ENCODE data around the gene COL12A1.

DNA sequence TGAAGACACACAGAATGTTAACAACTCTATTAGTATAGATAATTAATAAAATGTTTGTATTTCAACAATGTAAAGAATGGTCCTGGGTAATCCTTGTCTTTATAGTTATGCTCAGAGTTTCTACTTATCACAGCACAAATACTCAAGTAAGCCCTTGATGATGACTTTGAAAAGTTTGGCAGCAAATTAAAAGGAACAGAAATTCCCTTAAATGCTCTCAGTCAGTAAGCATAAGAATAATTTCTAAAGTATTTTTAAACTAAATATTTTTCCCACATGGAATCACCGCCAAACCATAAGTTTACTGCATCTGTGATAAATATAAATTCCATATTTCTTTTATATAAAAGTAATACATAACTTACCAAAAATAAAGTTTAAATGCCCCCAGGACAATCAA, 96.1 kb downstream of the COL12A1 start:
- TF ChIP-seq, protein P1, sequence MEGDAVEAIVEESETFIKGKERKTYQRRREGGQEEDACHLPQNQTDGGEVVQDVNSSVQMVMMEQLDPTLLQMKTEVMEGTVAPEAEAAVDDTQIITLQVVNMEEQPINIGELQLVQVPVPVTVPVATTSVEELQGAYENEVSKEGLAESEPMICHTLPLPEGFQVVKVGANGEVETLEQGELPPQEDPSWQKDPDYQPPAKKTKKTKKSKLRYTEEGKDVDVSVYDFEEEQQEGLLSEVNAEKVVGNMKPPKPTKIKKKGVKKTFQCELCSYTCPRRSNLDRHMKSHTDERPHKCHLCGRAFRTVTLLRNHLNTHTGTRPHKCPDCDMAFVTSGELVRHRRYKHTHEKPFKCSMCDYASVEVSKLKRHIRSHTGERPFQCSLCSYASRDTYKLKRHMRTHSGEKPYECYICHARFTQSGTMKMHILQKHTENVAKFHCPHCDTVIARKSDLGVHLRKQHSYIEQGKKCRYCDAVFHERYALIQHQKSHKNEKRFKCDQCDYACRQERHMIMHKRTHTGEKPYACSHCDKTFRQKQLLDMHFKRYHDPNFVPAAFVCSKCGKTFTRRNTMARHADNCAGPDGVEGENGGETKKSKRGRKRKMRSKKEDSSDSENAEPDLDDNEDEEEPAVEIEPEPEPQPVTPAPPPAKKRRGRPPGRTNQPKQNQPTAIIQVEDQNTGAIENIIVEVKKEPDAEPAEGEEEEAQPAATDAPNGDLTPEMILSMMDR (conservative IDR thresholded peaks at IDR 0.05; ENCODE audit: low read length) = no peak
- no peak for TF ChIP-seq EZH2phosphoT487 (IDR thresholded peaks at IDR 0.05; ENCODE audit: borderline replicate concordance, low read depth, low read length)
